ENCODE measurements around the gene GRAMD1B.

- TF ChIP-seq CTCF (IDR thresholded peaks at IDR 0.05): no peak
- TF ChIP-seq POLR2A (IDR thresholded peaks at IDR 0.05): no peak
These were observed 4.8 kb downstream of the GRAMD1B start for GRCh38 chr11:123434911-123435310.
